A549 treated with CpdA at 1 μM for 4 hours (cell line): ENCODE measurements around the gene KCTD18. TPM values are rescaled to one million over a fixed set of nuclear protein-coding genes. Genes with fewer than 3 reads are reported as not detected.

Source experiments
- total RNA-seq: library from RNA; stranded (reverse); fragments of 200-300 nt; extraction: Qiagen RNA extraction; gene quantifications from 5 replicates; pipeline ENCODE4 v1.2.3, GENCODE V29; 2022; ENCODE audit warnings: low read depth

KCTD18 gene
- total RNA-seq: 8.0 to 11.5 TPM (median 10.1 TPM) in 5 replicates

DNA sequence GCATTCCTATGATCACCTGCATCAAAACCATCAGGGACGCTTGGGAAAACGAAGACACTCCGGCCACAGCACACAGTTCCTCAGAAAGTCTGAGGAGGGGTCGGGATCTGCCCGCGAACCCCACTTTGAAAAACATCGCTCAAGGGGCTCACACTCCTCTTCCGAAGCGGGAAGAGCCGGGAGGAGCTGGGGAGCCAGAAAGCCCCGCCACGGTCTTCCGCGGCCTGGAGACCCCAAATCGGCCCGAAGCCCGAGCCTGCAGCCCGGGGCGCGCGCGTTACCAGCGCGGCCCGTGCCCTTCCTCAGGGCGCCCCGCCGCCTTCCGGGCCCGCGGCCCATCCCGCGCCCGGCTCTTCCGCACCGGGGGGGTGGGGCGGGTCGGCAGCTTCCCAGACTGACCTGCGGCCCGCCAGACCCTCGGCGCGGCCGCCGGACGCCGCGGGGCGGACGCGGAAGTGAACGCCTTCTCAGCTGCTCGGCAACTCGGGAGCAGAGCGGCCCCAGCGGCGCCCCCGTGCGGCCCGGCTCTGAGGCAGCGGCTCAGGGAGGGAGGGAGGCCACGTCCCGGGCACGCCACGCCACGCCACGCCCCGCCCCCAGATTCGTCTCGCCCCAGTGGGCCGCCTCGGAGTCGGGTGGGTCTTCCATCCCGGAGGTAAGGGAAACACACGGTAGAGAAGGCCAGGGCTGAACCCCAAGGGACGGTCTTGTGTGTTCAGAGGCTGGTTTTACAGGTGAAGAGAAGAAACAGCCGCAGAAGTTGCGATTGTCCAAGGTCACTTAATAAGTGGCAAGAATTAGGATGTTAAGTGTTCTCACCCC lies at the start of gene KCTD18:
Gene KCTD18, minus strand, starts transcription at position 457 of the 822 bp plus-strand sequence. CDS start 3,052 bp downstream, outside the sequence.

DNA sequence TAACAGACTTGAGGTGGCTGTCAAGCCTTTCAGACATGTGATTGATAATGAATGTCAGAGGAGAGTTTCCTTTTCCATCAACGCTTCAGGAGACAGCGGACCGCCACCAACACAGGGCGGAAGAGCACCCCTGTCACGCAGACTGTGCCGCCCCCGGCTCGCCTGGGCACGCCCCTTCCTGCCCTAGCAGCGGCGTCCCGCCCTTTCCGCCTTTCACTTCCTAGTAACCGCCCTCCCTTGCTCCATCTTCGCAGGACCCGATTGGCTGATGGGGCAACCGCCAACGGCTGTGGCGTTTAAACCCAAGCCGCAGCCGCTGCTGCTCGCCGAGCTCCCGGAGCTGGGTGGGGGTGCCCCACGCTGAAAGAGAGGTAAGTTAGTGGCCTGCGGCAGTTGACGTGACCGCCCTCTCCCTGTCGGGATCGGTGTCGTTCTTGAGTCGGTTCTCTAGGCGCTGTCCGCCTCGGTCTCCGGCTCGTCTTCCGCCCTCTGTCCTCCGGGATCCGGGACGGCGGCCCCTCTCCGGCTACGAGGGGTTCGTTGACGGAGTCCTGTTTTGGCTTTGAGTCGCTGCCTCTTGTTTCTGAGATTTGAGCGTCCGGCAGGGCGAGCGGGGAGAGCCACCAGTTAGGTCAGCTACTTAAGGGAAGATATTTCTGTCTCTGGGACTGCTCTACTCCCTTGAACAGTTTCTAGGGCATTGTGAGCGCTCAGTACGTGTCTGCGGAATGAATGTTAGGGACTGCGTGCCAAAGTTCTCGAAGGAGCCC lies 16.2 kb upstream of the KCTD18 start, which contains the start of gene SGO2:
Gene SGO2, plus strand, starts transcription at position 326 of the 770 bp plus-strand sequence. CDS start 6,769 bp downstream, outside the sequence.

Other genes starting within 250 kb of the KCTD18 start
- gene SPATS2L, start 203.4 kb downstream of the KCTD18 start, total RNA-seq: 126 to 133 TPM (median 132 TPM) in 5 replicates
- gene SGO2, start 16.1 kb upstream of the KCTD18 start, total RNA-seq: 11.9 to 15.5 TPM (median 13.9 TPM) in 5 replicates
- gene AOX1, start 75.9 kb upstream of the KCTD18 start, total RNA-seq: 2.5 to 3.8 TPM (median 2.9 TPM) in 5 replicates